Left lung (tissue), 10 donors: ENCODE results near the gene POU3F1. TPM values are rescaled to one million over a fixed set of nuclear protein-coding genes. Genes with fewer than 3 reads are reported as not detected.

Experiments used
- ATAC-seq: fragments of 200-7000 bp; cut with Tn5 transposase; one replicate; pipeline ENCODE4 v1.9.1; 2020; ENCODE audit warnings: moderate library complexity
- DNase-seq, 4 donors: peaks; one replicate each; pipeline ENCODE4 v3.0.0-alpha.2; 2013 to 2020
- H3K27ac ChIP-seq, 2 donors: fragments of 200-600 bp; sonication (generic) in 1 of 2; one replicate each; pipeline versions ENCODE4 v1.5.0 to v1.8.0; 2020 to 2021
- H3K27me3 ChIP-seq, 2 donors: fragments of 200-600 bp; sonication (generic) in 1 of 2; one replicate each; pipeline versions ENCODE4 v1.5.0 to v1.8.0; 2020 to 2021
- H3K36me3 ChIP-seq, 2 donors: fragments of 200-600 bp; sonication (generic) in 1 of 2; one replicate each; pipeline versions ENCODE4 v1.5.0 to v1.8.0; 2020 to 2021
- H3K4me1 ChIP-seq, 2 donors: fragments of 200-600 bp; one replicate each; pipeline ENCODE4 v1.8.0; 2021
- H3K4me3 ChIP-seq, 2 donors: fragments of 200-600 bp; sonication (generic) in 1 of 2; one replicate each; pipeline versions ENCODE4 v1.5.0 to v1.8.0; 2020 to 2021; ENCODE audit warnings: mild to moderate bottlenecking in 1 of 2
- H3K9me3 ChIP-seq, 2 donors: fragments of 200-600 bp; sonication (generic) in 1 of 2; one replicate each; pipeline versions ENCODE4 v1.5.0 to v1.8.0; 2020 to 2021
- CTCF ChIP-seq, 2 donors: fragments of 200-600 bp; sonication (generic) in 1 of 2; IDR thresholded peaks; one replicate each; pipeline versions ENCODE4 v1.5.0 to v1.8.0; 2021; ENCODE audit warnings: antibody characterized with exemption in 2 of 2
- intact Hi-C, 2 donors: fragments of 100-400 bp; cut with DNase I; formaldehyde crosslinking; loops; one replicate each; pipeline versions ENCODE4 v1.11.2 to v1.14.2; 2022
- polyA plus RNA-seq, 6 donors: library from polyadenylated mRNA; unstranded; fragments of 120-200 nt; gene quantifications; one replicate each; pipeline ENCODE4 v1.2.1, GENCODE V29; 2013; ENCODE audit not compliant: insufficient read length in 6 of 6
- total RNA-seq, 2 donors: library from RNA; stranded (reverse); fragmentation: NEBNext Ultra II Directional; extraction: Animal tissue kit (Norgen Biotek cat#: 25700); gene quantifications; one replicate each; pipeline ENCODE4 v1.2.1, GENCODE V29; 2021
- donor health status: DM: no; HTN: yes; CAD: no.
- donor health status: DM: no; HTN: no; CAD: no.

The POU3F1 gene
- total and polyA plus RNA-seq, 8 donors, result 0.08 to 0.28 (median 0.13) TPM; not detected in 4

- Histone ChIP-seq H3K4me1 (peaks cover 12 to 26% of the 10 kb centered on the region in 2 donors), H3K27me3 (peaks cover 0 to 5% of the 10 kb centered on the region in 2 donors), H3K4me3 (no peak overlapping the region), H3K9me3 (no peaks in the 10 kb centered on the region), H3K27ac (no peak overlapping the region), H3K36me3 (peaks cover 0 to 56% of the 10 kb centered on the region in 2 donors)
- TF ChIP-seq CTCF (IDR thresholded peaks at IDR 0.05), result no peak
- ATAC-seq (no peak), DNase-seq (no peak)
- intact Hi-C loops, result no loop called here
Observed at GRCh38 chr1:38025233-38025632, 21.4 kb downstream of the POU3F1 start.

- no peaks in the 10 kb centered on the region for H3K27me3 ChIP-seq
- DNase-seq (no peak), ATAC-seq (no peak)
- no peak overlapping the region for H3K4me3 ChIP-seq
- no peak for TF ChIP-seq CTCF (IDR thresholded peaks at IDR 0.05)
- intact Hi-C loops, result no loop called here
- H3K27ac ChIP-seq, result no peak overlapping the region
- H3K9me3 ChIP-seq, result no peaks in the 10 kb centered on the region
- H3K36me3 ChIP-seq, result peaks cover 0 to 80% of the 10 kb centered on the region in 2 donors
- H3K4me1 ChIP-seq, result peaks cover 0 to 12% of the 10 kb centered on the region in 2 donors
Observed at GRCh38 chr1:38022810-38023209, 23.8 kb downstream of the POU3F1 start.

- Histone ChIP-seq H3K27me3 (no peaks in the 10 kb centered on the region), H3K27ac (no peak overlapping the region), H3K36me3 (peaks cover 0 to 89% of the 10 kb centered on the region in 2 donors), H3K4me1 (peaks cover 0 to 9% of the 10 kb centered on the region in 2 donors), H3K4me3 (no peak overlapping the region), H3K9me3 (no peaks in the 10 kb centered on the region)
- ATAC-seq (no peak), DNase-seq (no peak)
- intact Hi-C loops, result no loop called here
- TF ChIP-seq CTCF (IDR thresholded peaks at IDR 0.05), result no peak
Observed at GRCh38 chr1:38021969-38022368, 24.6 kb downstream of the POU3F1 start.

GRCh38 chr1:38020396-38020795, 26.2 kb downstream of the POU3F1 start:
- peaks cover 0 to 16% of the 10 kb centered on the region in 2 donors for H3K4me1 ChIP-seq
- intact Hi-C loops, result no loop called here

GRCh38 chr1:38018864-38019343, 27.7 kb downstream of the POU3F1 start:
- H3K36me3 ChIP-seq, result peaks cover 0 to 85% of the 10 kb centered on the region in 2 donors
- TF ChIP-seq CTCF (IDR thresholded peaks at IDR 0.05), result peak; percentile 20 to 33
- intact Hi-C loops, result no loop called here
- DNase-seq (no peak), ATAC-seq (peak; percentile 36)
- no peak overlapping the region for H3K27ac ChIP-seq
- H3K27me3 ChIP-seq, result no peaks in the 10 kb centered on the region
- peaks cover 7 to 30% of the 10 kb centered on the region in 2 donors for H3K4me1 ChIP-seq
- no peaks in the 10 kb centered on the region for H3K9me3 ChIP-seq
- H3K4me3 ChIP-seq, result no peak overlapping the region

More at GRCh38 chr1:38020396-38020795, 26.2 kb downstream of the POU3F1 start:
- Histone ChIP-seq H3K36me3 (peaks cover 0 to 92% of the 10 kb centered on the region in 2 donors), H3K27ac (no peak overlapping the region), H3K27me3 (no peaks in the 10 kb centered on the region), H3K9me3 (no peaks in the 10 kb centered on the region), H3K4me3 (no peak overlapping the region)
- no peak for ATAC-seq
- DNase-seq, result no peak
- no peak for TF ChIP-seq CTCF (IDR thresholded peaks at IDR 0.05)
